Mesenchymal stem cell (in vitro differentiated cells and primary cell): ENCODE data around the gene IFIT1. TPM values are rescaled to one million over a fixed set of nuclear protein-coding genes. Genes with fewer than 3 reads are reported as not detected.

Experiments
- DNase-seq: peaks from one replicate; pipeline ENCODE4 v3.0.0-alpha.2; 2013
- H2AFZ ChIP-seq: one replicate; pipeline ENCODE4 v1.6.1; 2013; ENCODE audit warnings: low read depth, mild to moderate bottlenecking, control low read depth, inconsistent platforms, low read length, moderate library complexity
- H2AK5ac ChIP-seq: 2 replicates; pipeline ENCODE4 v1.6.1; 2013; ENCODE audit warnings: low read length, moderate library complexity, mild to moderate bottlenecking, inconsistent platforms; ENCODE audit not compliant: severe bottlenecking
- H2BK120ac ChIP-seq: one replicate; pipeline ENCODE4 v1.6.1; 2013; ENCODE audit warnings: low read depth, mild to moderate bottlenecking, inconsistent platforms, low read length, moderate library complexity
- H2BK12ac ChIP-seq, 2 experiments: one replicate each; pipeline ENCODE4 v1.6.1; 2013; ENCODE audit warnings: inconsistent platforms in 2 of 2, low read length in 2 of 2, mild to moderate bottlenecking in 2 of 2, moderate library complexity in 2 of 2, control low read depth in 1 of 2
- H2BK15ac ChIP-seq: one replicate; pipeline ENCODE4 v1.6.1; 2013; ENCODE audit warnings: mild to moderate bottlenecking, low read depth, inconsistent platforms; ENCODE audit not compliant: poor library complexity, severe bottlenecking
- H2BK5ac ChIP-seq: 2 replicates; pipeline ENCODE4 v1.6.1; 2013; ENCODE audit warnings: low read depth, mild to moderate bottlenecking, low read length, control low read depth, inconsistent platforms; ENCODE audit not compliant: poor library complexity, severe bottlenecking
- H3K14ac ChIP-seq, 2 experiments: one replicate each; pipeline ENCODE4 v1.6.1; 2013; ENCODE audit warnings: inconsistent platforms in 2 of 2, low read length in 2 of 2, control low read depth in 1 of 2, mild to moderate bottlenecking in 1 of 2, moderate library complexity in 1 of 2
- H3K18ac ChIP-seq, 2 experiments: one replicate each; pipeline ENCODE4 v1.6.1; 2013; ENCODE audit warnings: inconsistent platforms in 2 of 2, low read length in 2 of 2, control low read depth in 1 of 2, low read depth in 1 of 2, mild to moderate bottlenecking in 1 of 2
- H3K23ac ChIP-seq, 2 experiments: one replicate each; pipeline ENCODE4 v1.6.1; 2013; ENCODE audit warnings: inconsistent platforms in 2 of 2, low read length in 2 of 2, mild to moderate bottlenecking in 2 of 2, moderate library complexity in 2 of 2, control low read depth in 1 of 2
- H3K27ac ChIP-seq: 2 replicates; pipeline ENCODE4 v1.5.1; 2013; ENCODE audit warnings: mild to moderate bottlenecking, moderate library complexity, low read length, control low read depth, inconsistent platforms; ENCODE audit not compliant: poor library complexity, severe bottlenecking
- H3K27me3 ChIP-seq, 2 experiments: 2 replicates each; pipeline versions ENCODE4 v1.6.1 to v1.7.0; 2013; ENCODE audit warnings: low read length in 2 of 2, mild to moderate bottlenecking in 2 of 2, moderate library complexity in 2 of 2, control low read depth in 1 of 2, inconsistent platforms in 1 of 2; ENCODE audit not compliant: control insufficient read depth in 1 of 2, insufficient read depth in 1 of 2
- H3K36me3 ChIP-seq, 2 experiments: 2 replicates each; pipeline versions ENCODE4 v1.6.1 to v1.7.0; 2013; ENCODE audit warnings: low read length in 2 of 2, control low read depth in 1 of 2, inconsistent platforms in 1 of 2, low read depth in 1 of 2, mild to moderate bottlenecking in 1 of 2; ENCODE audit not compliant: insufficient read depth in 2 of 2, control insufficient read depth in 1 of 2
- H3K4ac ChIP-seq, 2 experiments: one replicate each; pipeline ENCODE4 v1.6.1; 2013; ENCODE audit warnings: inconsistent platforms in 2 of 2, low read length in 2 of 2, mild to moderate bottlenecking in 2 of 2, moderate library complexity in 2 of 2, control low read depth in 1 of 2, low read depth in 1 of 2
- H3K4me1 ChIP-seq: 2 replicates; pipeline ENCODE4 v1.6.1; 2013; ENCODE audit warnings: low read depth, low read length, control low read depth; ENCODE audit not compliant: control insufficient read depth, insufficient read depth
- H3K4me2 ChIP-seq: 2 replicates; pipeline ENCODE4 v1.6.1; 2013; ENCODE audit warnings: low read length, mild to moderate bottlenecking, inconsistent platforms; ENCODE audit not compliant: poor library complexity, severe bottlenecking
- H3K4me3 ChIP-seq, 2 experiments: 2 replicates each; pipeline versions ENCODE4 v1.5.1 to v1.7.0; 2013; ENCODE audit warnings: low read length in 2 of 2, mild to moderate bottlenecking in 2 of 2, control low read depth in 1 of 2, low read depth in 1 of 2; ENCODE audit not compliant: insufficient read depth in 1 of 2
- H3K79me1 ChIP-seq: replicated peaks from 2 replicates; pipeline ENCODE4 v1.6.1; 2013; ENCODE audit warnings: mild to moderate bottlenecking, control low read depth, low read length, inconsistent platforms; ENCODE audit not compliant: poor library complexity, severe bottlenecking
- H3K9ac ChIP-seq: 2 replicates; pipeline ENCODE4 v1.7.0; 2013; ENCODE audit warnings: mild to moderate bottlenecking, low read length, moderate library complexity
- H3K9me3 ChIP-seq: 2 replicates; pipeline ENCODE4 v1.7.0; 2013; ENCODE audit warnings: mild to moderate bottlenecking, low read length; ENCODE audit not compliant: control insufficient read depth
- H4K8ac ChIP-seq: one replicate; pipeline ENCODE4 v1.6.1; 2013; ENCODE audit warnings: inconsistent platforms, mild to moderate bottlenecking, low read length, moderate library complexity
- H4K91ac ChIP-seq: one replicate; pipeline ENCODE4 v1.6.1; 2013; ENCODE audit warnings: mild to moderate bottlenecking, low read length, inconsistent platforms
- WGBS: methylation state at CpG from one replicate; pipeline ENCODE4 v1.1.7; 2013; ENCODE audit warnings: mixed read lengths; 5-methylcytosine and 5-hydroxymethylcytosine counted together
- polyA plus RNA-seq, 2 experiments: library from polyadenylated mRNA; stranded (reverse); fragments of 200-250 nt; gene quantifications; one replicate each; pipeline ENCODE4 v1.2.3, GENCODE V29; 2013

Gene IFIT1
- polyA plus RNA-seq (2013, experiment 1 of 2) = 26.8 TPM
- polyA plus RNA-seq (2013, experiment 2 of 2) = 26.9 TPM

DNA sequence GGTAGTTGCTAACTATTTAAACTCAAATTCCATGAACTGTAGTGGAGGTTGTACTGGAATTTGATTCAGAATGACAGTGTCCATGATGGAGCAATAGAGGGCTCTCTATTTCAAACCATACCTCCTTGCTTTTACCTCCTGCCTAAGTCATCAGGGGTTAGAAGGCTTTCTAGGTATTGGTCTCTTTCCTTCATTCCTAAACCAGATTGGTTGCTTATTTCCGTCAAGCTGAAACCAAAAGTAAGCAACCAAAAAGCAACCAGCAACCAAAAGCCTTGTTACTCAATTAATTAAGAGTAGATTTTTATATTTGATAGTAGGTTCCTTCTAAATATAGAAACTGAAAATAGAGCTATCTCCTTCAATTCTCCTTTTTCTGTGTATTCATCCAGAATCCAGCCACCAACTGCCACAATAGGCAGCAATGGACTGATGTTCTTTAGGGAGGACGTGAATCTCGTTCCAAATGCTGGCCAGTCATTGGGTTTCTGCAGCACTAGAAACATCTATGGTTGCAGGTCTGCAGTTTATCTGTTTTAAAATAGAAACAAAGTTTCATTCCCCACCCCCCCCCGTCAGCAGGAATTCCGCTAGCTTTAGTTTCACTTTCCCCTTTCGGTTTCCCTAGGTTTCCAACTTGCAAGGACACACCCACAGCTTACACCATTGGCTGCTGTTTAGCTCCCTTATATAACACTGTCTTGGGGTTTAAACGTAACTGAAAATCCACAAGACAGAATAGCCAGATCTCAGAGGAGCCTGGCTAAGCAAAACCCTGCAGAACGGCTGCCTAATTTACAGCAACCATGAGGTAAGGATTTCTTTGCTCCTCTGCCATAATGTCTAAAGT is at the start of gene IFIT1:
Gene IFIT1 (plus strand): TSS at position 717 of the 850 bp plus-strand sequence. CDS start 90 bp downstream, at position 807.
- Histone ChIP-seq H4K8ac (peak within 1 kb of the TSS; percentile 46), H2AFZ (no peak within 1 kb of the TSS), H3K27ac (peak within 1 kb of the TSS; percentile 93), H4K91ac (peak within 1 kb of the TSS; percentile 64), H3K27me3 (no peaks in the 10 kb centered on the region), H3K4ac (peak within 1 kb of the TSS in 1 of 2 experiments; percentile 47), H3K14ac (no peak within 1 kb of the TSS), H3K9ac (peak within 1 kb of the TSS; percentile 94), H3K4me1 (peaks cover 4% of the 10 kb centered on the region), H3K23ac (no peak within 1 kb of the TSS), H3K4me3 (peak within 1 kb of the TSS; percentile 20 to 86), H2BK12ac (no peak within 1 kb of the TSS), H2BK120ac (peak within 1 kb of the TSS; percentile 57), H3K36me3 (peaks cover 0 to 15% of the 10 kb centered on the region in 2 experiments), H3K79me1 (peaks cover 3% of the 10 kb centered on the region), H2BK5ac (no peak within 1 kb of the TSS), H2AK5ac (no peak within 1 kb of the TSS), H3K18ac (no peak within 1 kb of the TSS), H2BK15ac (peak within 1 kb of the TSS; percentile 20), H3K4me2 (peak within 1 kb of the TSS; percentile 60), H3K9me3 (no peaks in the 10 kb centered on the region)
- DNase-seq = peak; percentile 95
- WGBS = 9% methylated on average over 7 of the region's 8 CpGs

- 86% methylated on average over 5 of the region's 5 CpGs for WGBS
- H2BK15ac ChIP-seq = no peak overlapping the region
Observed at GRCh38 chr10:89343089-89343767, 49.2 kb upstream of the IFIT1 start.

GRCh38 chr10:89344156-89344555 is 48.3 kb upstream of the IFIT1 start:
- H4K91ac ChIP-seq = no peak overlapping the region

More at GRCh38 chr10:89343089-89343767, 49.2 kb upstream of the IFIT1 start:
- no peaks in the 10 kb centered on the region for H3K9me3 ChIP-seq
- no peak overlapping the region for H3K4ac ChIP-seq
- H3K4me2 ChIP-seq = no peak overlapping the region
- H3K79me1 ChIP-seq = peaks cover 9% of the 10 kb centered on the region
- no peak overlapping the region for H2AFZ ChIP-seq
- H3K27ac ChIP-seq = no peak overlapping the region
- no peak for DNase-seq
- H3K18ac ChIP-seq = no peak overlapping the region
- no peak overlapping the region for H3K4me3 ChIP-seq
- no peak overlapping the region for H2BK120ac ChIP-seq
- peak overlapping the region; percentile 77 for H2AK5ac ChIP-seq
- no peak overlapping the region for H2BK12ac ChIP-seq
- H3K9ac ChIP-seq = peak overlapping the region; percentile 31
- H3K4me1 ChIP-seq = peaks cover 6% of the 10 kb centered on the region
- no peak overlapping the region for H3K23ac ChIP-seq
- H2BK5ac ChIP-seq = no peak overlapping the region
- no peak overlapping the region for H3K14ac ChIP-seq
- no peak overlapping the region for H4K91ac ChIP-seq
- H3K36me3 ChIP-seq = peaks cover 2 to 38% of the 10 kb centered on the region in 2 experiments
- H4K8ac ChIP-seq = no peak overlapping the region
- H3K27me3 ChIP-seq = no peaks in the 10 kb centered on the region

More at GRCh38 chr10:89344156-89344555, 48.3 kb upstream of the IFIT1 start:
- no peak overlapping the region for H3K4me3 ChIP-seq
- WGBS = 88% methylated on average over 2 of the region's 2 CpGs
- H3K36me3 ChIP-seq = peaks cover 2 to 29% of the 10 kb centered on the region in 2 experiments
- H2AK5ac ChIP-seq = no peak overlapping the region
- no peak overlapping the region for H3K23ac ChIP-seq
- H3K14ac ChIP-seq = no peak overlapping the region
- H3K9me3 ChIP-seq = no peaks in the 10 kb centered on the region
- H2BK120ac ChIP-seq = no peak overlapping the region
- no peak overlapping the region for H3K4ac ChIP-seq
- no peak overlapping the region for H4K8ac ChIP-seq
- no peak overlapping the region for H2BK5ac ChIP-seq
- H2BK12ac ChIP-seq = no peak overlapping the region
- H2BK15ac ChIP-seq = no peak overlapping the region
- H3K27me3 ChIP-seq = no peaks in the 10 kb centered on the region
- H3K4me1 ChIP-seq = peaks cover 6% of the 10 kb centered on the region
- H3K79me1 ChIP-seq = peaks cover 6% of the 10 kb centered on the region
- DNase-seq = no peak
- H3K18ac ChIP-seq = no peak overlapping the region
- no peak overlapping the region for H2AFZ ChIP-seq
- no peak overlapping the region for H3K27ac ChIP-seq
- no peak overlapping the region for H3K9ac ChIP-seq
- H3K4me2 ChIP-seq = no peak overlapping the region
